ENCODE data around the gene NOM1. TPM values are rescaled to one million over a fixed set of nuclear protein-coding genes. Genes with fewer than 3 reads are reported as not detected.

The NOM1 gene
- total RNA-seq, 4 donors from 2014 or later: 12.9 to 18.0 (median 14.3) TPM

GRCh38 chr7:157013602-157014549, 64.4 kb downstream of the NOM1 start:
- H3K4me1 ChIP-seq: peaks cover 2 to 10% of the 10 kb centered on the region in 2 donors
- no peak overlapping the region for H3K27ac ChIP-seq
- H3K36me3 ChIP-seq: no peaks in the 10 kb centered on the region
- peaks cover 82 to 93% (median 89%) of the 10 kb centered on the region in 3 donors for H3K27me3 ChIP-seq
- TF ChIP-seq CTCF (IDR thresholded peaks at IDR 0.05 in 4 of 5, conservative IDR thresholded peaks at IDR 0.05 in 1 of 5) (no peak), POLR2A (IDR thresholded peaks at IDR 0.05) (no peak)
- H3K9me3 ChIP-seq: no peaks in the 10 kb centered on the region
- intact Hi-C loops (cut with DNase I; ENCODE audit: low total_unique reads) (no loop called here), in situ Hi-C loops (cut with MboI; ENCODE audit: low sequenced_read_pairs in 4 of 4) (no loop called here)
- ATAC-seq: no peak
- no peak for DNase-seq
- no peak overlapping the region for H3K4me3 ChIP-seq

- Histone ChIP-seq H3K4me3 (no peak overlapping the region), H3K4me1 (peaks cover 6 to 8% of the 10 kb centered on the region in 2 donors), H3K9me3 (no peaks in the 10 kb centered on the region), H3K27ac (no peak overlapping the region), H3K36me3 (no peaks in the 10 kb centered on the region), H3K27me3 (peaks cover 85 to 96% (median 92%) of the 10 kb centered on the region in 3 donors)
- DNase-seq (no peak), ATAC-seq (no peak)
- in situ Hi-C loops (cut with MboI; ENCODE audit: low sequenced_read_pairs in 4 of 4) (no loop called here), intact Hi-C loops (cut with DNase I; ENCODE audit: low total_unique reads) (no loop called here)
- no peak for TF ChIP-seq POLR2A (IDR thresholded peaks at IDR 0.05)
- TF ChIP-seq CTCF (IDR thresholded peaks at IDR 0.05 in 4 of 5, conservative IDR thresholded peaks at IDR 0.05 in 1 of 5): no peak
Measured at GRCh38 chr7:157014635-157015555, 65.4 kb downstream of the NOM1 start.

- no peak overlapping the region for H3K4me3 ChIP-seq
- DNase-seq (peak in 1 of 2 donors; percentile 0), ATAC-seq (no peak)
- no peak overlapping the region for H3K27ac ChIP-seq
- intact Hi-C loops (cut with DNase I; ENCODE audit: low total_unique reads): no loop called here
- H3K27me3 ChIP-seq: peaks cover 94 to 100% (median 100%) of the 10 kb centered on the region in 3 donors
- in situ Hi-C loops (cut with MboI; ENCODE audit: low sequenced_read_pairs in 4 of 4): no loop called here
- H3K4me1 ChIP-seq: peaks cover 6 to 19% of the 10 kb centered on the region in 2 donors
- TF ChIP-seq POLR2A (IDR thresholded peaks at IDR 0.05): no peak
- no peak for TF ChIP-seq CTCF (IDR thresholded peaks at IDR 0.05 in 4 of 5, conservative IDR thresholded peaks at IDR 0.05 in 1 of 5)
- no peaks in the 10 kb centered on the region for H3K9me3 ChIP-seq
- H3K36me3 ChIP-seq: no peaks in the 10 kb centered on the region
Measured at GRCh38 chr7:157016024-157016351, 66.5 kb downstream of the NOM1 start.

- in situ Hi-C loops (cut with MboI; ENCODE audit: low sequenced_read_pairs in 4 of 4): no loop called here
Measured at GRCh38 chr7:157016352-157017041, 67.0 kb downstream of the NOM1 start.

More at GRCh38 chr7:157016352-157017041, 67.0 kb downstream of the NOM1 start:
- no peak for TF ChIP-seq POLR2A (IDR thresholded peaks at IDR 0.05)
- TF ChIP-seq CTCF (IDR thresholded peaks at IDR 0.05 in 4 of 5, conservative IDR thresholded peaks at IDR 0.05 in 1 of 5): no peak
- DNase-seq: no peak
- H3K36me3 ChIP-seq: no peaks in the 10 kb centered on the region
- no peak overlapping the region for H3K4me3 ChIP-seq
- no peak for ATAC-seq
- H3K9me3 ChIP-seq: no peaks in the 10 kb centered on the region
- peaks cover 6 to 22% of the 10 kb centered on the region in 2 donors for H3K4me1 ChIP-seq
- H3K27ac ChIP-seq: no peak overlapping the region
- H3K27me3 ChIP-seq: peaks cover 94 to 100% (median 99%) of the 10 kb centered on the region in 3 donors
- intact Hi-C loops (cut with DNase I; ENCODE audit: low total_unique reads): no loop called here

Data from gastrocnemius medialis (tissue), 4 donors.